ENCODE data around the gene MRPS23. TPM values are rescaled to one million over a fixed set of nuclear protein-coding genes. Genes with fewer than 3 reads are reported as not detected.

MRPS23 gene
- total and polyA plus RNA-seq, 2 of the 13 experiments (the other 11 are each of a cell fraction or from before 2014, with no cell fraction given): 63.2 to 181 TPM

DNA sequence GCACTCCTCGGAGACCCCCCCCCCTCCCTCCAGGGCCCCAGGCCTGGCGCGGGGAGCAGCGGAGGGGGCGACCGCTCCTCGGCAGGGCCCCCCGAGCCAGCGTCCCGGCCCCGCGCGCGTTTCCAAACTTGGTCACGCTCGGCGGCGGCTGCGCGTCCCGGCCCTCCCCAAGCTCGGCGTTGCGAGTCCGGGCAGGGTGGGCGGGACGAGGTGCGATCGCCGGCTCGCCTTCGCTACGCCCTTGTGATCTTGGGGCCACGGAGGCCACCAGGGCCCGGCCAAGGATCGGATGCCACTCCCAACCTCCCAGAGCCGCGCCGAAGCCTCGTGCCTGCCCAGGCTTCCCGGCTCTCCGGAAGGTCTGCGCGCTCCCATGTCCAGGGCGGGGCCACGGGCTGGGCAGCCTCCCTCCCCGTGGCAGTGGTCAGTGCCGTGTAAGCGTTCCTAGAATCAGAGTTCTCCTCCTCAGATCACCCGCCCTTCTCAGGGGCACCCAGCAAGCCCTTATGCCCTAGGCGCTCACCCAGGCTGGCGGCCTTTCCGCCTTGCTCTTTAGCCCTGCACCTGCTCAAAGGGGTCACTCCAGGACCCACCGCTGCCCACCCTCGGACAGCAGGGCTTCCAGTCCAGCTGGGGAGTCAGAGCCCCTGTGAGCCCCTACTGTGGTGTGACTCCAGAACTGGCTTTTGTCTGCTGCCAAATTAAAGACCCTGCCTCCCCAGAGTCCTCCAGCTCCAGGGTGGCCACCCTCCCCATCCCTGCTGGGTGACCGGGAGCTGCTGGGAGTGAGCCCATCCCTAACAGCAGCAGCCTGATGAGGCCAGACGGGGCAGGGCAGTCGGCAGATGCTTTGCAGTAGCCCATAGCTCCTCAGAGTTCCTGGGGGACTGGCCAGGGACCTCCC lies 12.2 kb upstream of the MRPS23 start (continued):
- no peak for TF ChIP-seq ZNF460 (CRISPR knock-in tag; IDR thresholded peaks at IDR 0.05; ENCODE audit: borderline replicate concordance)
- no peak for TF ChIP-seq ZNF619 (CRISPR knock-in tag; IDR thresholded peaks at IDR 0.05)
- TF ChIP-seq ARID2 (CRISPR knock-in tag; IDR thresholded peaks at IDR 0.05; ENCODE audit: borderline replicate concordance): no peak; the same call in 1 of the 2 replicates
- TF ChIP-seq, protein P1, sequence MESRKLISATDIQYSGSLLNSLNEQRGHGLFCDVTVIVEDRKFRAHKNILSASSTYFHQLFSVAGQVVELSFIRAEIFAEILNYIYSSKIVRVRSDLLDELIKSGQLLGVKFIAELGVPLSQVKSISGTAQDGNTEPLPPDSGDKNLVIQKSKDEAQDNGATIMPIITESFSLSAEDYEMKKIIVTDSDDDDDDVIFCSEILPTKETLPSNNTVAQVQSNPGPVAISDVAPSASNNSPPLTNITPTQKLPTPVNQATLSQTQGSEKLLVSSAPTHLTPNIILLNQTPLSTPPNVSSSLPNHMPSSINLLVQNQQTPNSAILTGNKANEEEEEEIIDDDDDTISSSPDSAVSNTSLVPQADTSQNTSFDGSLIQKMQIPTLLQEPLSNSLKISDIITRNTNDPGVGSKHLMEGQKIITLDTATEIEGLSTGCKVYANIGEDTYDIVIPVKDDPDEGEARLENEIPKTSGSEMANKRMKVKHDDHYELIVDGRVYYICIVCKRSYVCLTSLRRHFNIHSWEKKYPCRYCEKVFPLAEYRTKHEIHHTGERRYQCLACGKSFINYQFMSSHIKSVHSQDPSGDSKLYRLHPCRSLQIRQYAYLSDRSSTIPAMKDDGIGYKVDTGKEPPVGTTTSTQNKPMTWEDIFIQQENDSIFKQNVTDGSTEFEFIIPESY (CRISPR knock-in tag; IDR thresholded peaks at IDR 0.05): peak; percentile 67; the same call in 1 of the 2 replicates
- no peak for TF ChIP-seq HMG20B (CRISPR knock-in tag; conservative IDR thresholded peaks at IDR 0.05)
- TF ChIP-seq ZBTB3 (CRISPR knock-in tag; IDR thresholded peaks at IDR 0.05; ENCODE audit: borderline replicate concordance, low read depth): no peak
- no peak for TF ChIP-seq TAF15 (IDR thresholded peaks at IDR 0.05; ENCODE audit: low read depth, low read length, poor library complexity, severe bottlenecking)
- TF ChIP-seq, protein P2, sequence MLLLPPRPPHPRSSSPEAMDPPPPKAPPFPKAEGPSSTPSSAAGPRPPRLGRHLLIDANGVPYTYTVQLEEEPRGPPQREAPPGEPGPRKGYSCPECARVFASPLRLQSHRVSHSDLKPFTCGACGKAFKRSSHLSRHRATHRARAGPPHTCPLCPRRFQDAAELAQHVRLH (CRISPR knock-in tag; IDR thresholded peaks at IDR 0.05; ENCODE audit: borderline replicate concordance, low read depth): peak; percentile 89
- peak; percentile 22; the same call in 1 of the 2 replicates for TF ChIP-seq ZIK1 (CRISPR knock-in tag; IDR thresholded peaks at IDR 0.05; ENCODE audit: borderline replicate concordance, low read depth)
- TF ChIP-seq RFXAP (CRISPR knock-in tag; IDR thresholded peaks at IDR 0.05; ENCODE audit: borderline replicate concordance): peak; percentile 95; the same call in 1 of the 2 replicates
- no peak for TF ChIP-seq MAFK (conservative IDR thresholded peaks at IDR 0.05 in 1 of 2, IDR thresholded peaks at IDR 0.05 in 1 of 2; ENCODE audit: low read length in 2 of 2)
- TF ChIP-seq BHLHE40 (IDR thresholded peaks at IDR 0.05; ENCODE audit: low read length): peak; percentile 24; the same call in 1 of the 2 replicates
- 0 out of 2 replicates have a peak, but pooled peaks have one; percentile 18 for TF ChIP-seq THYN1 (CRISPR knock-in tag; IDR thresholded peaks at IDR 0.05; ENCODE audit: borderline replicate concordance, low read depth)
- TF ChIP-seq, protein P3, sequence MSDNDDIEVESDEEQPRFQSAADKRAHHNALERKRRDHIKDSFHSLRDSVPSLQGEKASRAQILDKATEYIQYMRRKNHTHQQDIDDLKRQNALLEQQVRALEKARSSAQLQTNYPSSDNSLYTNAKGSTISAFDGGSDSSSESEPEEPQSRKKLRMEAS (IDR thresholded peaks at IDR 0.05): peak; percentile 95
- no peak for TF ChIP-seq SP2 (CRISPR knock-in tag; IDR thresholded peaks at IDR 0.05)
- TF ChIP-seq, protein P4, sequence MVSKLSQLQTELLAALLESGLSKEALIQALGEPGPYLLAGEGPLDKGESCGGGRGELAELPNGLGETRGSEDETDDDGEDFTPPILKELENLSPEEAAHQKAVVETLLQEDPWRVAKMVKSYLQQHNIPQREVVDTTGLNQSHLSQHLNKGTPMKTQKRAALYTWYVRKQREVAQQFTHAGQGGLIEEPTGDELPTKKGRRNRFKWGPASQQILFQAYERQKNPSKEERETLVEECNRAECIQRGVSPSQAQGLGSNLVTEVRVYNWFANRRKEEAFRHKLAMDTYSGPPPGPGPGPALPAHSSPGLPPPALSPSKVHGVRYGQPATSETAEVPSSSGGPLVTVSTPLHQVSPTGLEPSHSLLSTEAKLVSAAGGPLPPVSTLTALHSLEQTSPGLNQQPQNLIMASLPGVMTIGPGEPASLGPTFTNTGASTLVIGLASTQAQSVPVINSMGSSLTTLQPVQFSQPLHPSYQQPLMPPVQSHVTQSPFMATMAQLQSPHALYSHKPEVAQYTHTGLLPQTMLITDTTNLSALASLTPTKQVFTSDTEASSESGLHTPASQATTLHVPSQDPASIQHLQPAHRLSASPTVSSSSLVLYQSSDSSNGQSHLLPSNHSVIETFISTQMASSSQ (IDR thresholded peaks at IDR 0.05; ENCODE audit: low read depth): no peak
- TF ChIP-seq, protein P4 (CRISPR knock-in tag; IDR thresholded peaks at IDR 0.05; ENCODE audit: borderline replicate concordance): peak; percentile 51; the same call in 1 of the 2 replicates
- TF ChIP-seq, protein P5, sequence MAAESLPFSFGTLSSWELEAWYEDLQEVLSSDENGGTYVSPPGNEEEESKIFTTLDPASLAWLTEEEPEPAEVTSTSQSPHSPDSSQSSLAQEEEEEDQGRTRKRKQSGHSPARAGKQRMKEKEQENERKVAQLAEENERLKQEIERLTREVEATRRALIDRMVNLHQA (CRISPR knock-in tag; IDR thresholded peaks at IDR 0.05): no peak
- no peak for TF ChIP-seq ZNF207 (IDR thresholded peaks at IDR 0.05; ENCODE audit: borderline replicate concordance)

Measured in HepG2 (cell line).